Activated CD8-positive, alpha-beta memory T cell treated with anti-CD3 and anti-CD28 coated beads for 1 hour (primary cell): ENCODE results near the gene RGS11.

Experiments
- DNase-seq, 2 donors: peaks; one replicate each; pipeline ENCODE4 v3.0.0-alpha.2; 2020; ENCODE audit warnings: low read depth in 1 of 2; ENCODE audit errors: extremely low read depth in 1 of 2

Gene RGS11

DNA sequence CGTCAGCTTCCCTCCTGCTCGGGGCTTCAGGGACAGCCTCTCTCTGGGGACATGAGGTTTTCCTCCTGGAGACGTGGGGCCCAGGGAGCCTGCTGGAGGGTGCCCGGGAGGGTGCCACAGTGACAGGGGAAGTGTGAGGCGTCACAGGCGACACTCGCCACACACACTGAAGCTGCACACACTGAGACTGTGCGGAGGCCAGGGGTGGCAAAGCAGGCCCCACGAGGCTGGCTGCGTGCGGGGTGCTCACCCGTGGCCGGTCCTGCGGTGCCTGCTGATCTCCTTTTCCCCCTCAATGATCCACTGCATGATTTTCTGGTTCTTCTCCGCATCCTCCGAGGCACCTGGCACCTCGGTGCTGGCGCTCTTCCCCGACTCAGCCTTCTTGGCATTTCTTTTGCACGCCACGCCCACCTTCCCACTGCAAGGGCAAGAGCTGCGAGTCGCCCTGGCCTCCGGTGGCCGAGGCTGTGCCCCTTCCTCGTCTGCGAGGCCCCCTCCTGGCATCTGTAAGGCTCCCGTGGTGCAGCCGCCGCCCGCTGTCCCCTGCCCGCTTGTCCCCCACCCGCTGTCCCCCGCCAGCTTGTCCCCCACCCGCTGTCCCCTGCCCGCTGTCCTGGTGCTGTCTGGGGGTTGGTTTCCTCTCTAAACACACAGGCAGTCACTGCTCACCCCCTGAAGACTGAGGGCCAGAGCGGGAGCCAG, 21.2 kb upstream of the RGS11 start:
- no peak for DNase-seq

DNA sequence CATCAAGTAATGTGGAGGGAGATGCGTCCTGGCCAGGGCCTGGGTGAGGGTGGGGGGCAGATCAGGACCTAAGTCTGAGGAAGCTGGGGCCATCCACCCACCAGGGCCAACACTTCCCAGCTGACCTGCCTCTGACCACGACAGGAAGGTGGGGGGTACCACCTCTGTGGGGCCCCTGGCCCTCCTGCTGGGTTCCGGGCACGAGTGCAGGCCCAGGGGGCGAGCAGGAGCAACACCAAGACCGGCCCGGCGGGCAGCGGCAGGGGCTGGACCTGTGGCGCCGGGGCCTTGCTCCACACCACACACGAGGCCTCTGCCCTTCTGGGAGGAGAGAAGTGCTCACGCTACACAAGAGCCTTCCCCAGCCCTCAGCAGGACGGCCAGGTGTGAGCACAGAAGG, 20.5 kb upstream of the RGS11 start:
- DNase-seq, result no peak

DNA sequence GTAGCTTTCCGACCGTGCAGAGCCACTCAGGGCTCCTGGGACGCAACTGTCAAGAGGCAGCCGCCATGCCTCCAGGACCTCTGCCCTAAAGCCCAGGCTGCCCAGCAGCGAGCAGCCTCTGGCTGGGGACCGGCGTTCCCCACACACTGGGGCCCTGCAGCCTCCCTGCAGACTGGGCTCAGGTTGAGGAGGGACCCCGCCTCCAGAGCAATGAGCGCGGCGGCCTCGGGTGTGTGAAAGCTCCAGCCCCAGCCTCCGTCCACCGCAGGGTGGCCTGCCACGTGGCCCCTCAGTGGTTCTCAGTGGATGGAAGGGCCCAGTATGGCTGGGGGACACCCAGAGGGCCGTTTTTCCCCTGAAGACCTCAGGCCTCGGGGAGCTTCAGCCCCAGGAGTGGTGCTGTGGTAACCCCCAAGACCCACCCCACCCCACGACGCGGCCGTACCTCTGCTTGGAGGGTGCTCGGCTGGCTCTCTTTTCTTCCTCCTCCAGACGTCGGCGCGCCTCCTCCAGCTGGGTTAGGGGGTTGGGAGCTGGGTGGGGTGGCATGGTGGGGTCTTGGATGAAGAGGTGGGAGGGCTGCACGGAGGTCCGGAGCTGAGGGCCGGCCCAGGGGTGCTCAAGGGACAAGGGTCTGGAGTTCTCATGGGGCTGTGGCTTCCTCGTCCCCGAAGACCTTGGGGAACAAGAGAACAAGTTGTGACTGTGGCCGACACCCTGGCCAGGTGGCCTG, 17.5 kb upstream of the RGS11 start:
- DNase-seq, result no peak

DNA sequence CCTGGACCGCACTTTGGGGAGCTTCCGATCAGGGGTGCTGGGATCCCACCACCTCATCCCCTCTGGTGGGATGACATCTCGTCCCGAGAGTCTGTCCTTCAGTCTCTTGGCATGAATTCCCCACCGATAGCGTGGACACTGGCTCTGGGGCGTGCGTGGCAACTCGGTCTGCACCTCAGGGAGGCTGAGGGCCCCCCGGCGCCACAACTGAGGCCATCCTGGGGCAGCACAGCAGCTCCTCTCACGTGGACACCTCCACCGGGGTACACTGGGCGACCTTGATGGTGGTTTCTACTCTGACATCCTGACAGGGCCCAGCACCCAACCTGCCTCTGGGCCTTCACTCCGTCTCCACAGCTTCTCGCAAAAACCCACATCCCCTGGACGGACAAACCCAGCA, 15.8 kb upstream of the RGS11 start:
- DNase-seq, result no peak

DNA sequence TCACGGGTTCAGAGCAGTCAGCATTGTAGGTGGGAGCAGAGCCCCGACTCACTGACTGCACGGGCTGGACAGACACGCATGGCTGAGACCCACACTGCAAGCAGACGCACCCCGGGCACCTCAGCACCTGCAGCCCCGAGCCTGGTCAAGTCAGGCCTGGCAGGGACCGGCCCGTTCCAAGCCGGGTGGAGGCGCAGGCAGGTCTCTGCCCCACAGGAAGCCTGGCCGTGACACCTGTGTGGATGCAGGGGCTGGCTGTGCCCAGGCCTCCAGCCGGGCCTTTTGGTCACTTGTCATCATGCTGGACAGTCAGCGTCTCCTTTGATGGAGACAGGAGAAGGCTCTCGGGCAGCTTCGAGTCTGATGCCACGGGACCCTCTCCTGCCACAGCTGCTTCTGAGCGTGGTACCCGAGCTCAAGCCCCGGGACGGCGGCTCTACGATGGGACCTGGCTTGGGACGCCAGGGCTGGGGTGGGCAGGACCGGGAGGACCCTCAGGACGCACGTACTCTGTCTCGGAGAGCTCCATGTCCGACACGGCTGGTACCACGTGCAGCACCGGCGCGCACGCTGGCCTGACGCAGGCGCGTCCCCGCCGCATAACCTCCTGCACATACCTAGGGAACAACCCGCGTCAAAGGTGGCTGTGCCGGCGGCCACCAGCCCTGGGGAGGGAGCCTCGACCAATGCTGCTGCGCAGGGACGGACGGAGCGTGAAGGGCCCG, 15.1 kb upstream of the RGS11 start:
- DNase-seq, result no peak

- no peak for DNase-seq
Measured at GRCh38 chr16:290015-290680, 14.4 kb upstream of the RGS11 start.

DNA sequence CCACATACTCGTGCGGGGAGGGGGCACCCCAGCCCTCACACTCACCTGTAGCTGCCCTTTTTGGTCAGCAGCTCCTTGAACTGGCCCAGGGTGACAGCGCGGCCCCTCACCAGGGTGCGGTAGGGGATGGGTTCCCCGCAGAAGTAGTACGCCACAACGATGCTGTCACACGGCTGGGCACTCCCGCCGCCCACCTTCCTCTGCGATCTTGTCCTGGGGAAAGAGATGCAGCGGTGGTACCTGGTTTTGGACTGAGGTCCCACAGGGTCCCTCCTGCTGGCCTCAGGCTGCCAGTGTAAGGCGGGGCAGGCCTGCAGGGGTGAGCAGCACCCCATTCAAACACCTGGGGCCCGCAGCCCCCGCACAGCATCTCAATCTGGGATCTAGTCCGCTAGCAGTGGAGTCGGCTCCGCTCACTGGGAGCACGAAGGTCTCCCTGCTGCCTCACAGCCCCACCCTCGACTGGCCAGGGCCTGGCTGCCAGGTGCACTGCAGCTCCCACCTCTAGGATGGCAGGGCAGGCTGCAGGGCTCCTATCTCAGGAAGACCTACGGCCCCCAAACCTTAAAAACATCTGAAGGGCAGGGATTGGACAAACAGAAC, 13.8 kb upstream of the RGS11 start:
- no peak for DNase-seq

GRCh38 chr16:287981-288920, 12.5 kb upstream of the RGS11 start:
- DNase-seq, result no peak

- DNase-seq, result no peak
Measured at GRCh38 chr16:287298-287811, 11.6 kb upstream of the RGS11 start.

DNA sequence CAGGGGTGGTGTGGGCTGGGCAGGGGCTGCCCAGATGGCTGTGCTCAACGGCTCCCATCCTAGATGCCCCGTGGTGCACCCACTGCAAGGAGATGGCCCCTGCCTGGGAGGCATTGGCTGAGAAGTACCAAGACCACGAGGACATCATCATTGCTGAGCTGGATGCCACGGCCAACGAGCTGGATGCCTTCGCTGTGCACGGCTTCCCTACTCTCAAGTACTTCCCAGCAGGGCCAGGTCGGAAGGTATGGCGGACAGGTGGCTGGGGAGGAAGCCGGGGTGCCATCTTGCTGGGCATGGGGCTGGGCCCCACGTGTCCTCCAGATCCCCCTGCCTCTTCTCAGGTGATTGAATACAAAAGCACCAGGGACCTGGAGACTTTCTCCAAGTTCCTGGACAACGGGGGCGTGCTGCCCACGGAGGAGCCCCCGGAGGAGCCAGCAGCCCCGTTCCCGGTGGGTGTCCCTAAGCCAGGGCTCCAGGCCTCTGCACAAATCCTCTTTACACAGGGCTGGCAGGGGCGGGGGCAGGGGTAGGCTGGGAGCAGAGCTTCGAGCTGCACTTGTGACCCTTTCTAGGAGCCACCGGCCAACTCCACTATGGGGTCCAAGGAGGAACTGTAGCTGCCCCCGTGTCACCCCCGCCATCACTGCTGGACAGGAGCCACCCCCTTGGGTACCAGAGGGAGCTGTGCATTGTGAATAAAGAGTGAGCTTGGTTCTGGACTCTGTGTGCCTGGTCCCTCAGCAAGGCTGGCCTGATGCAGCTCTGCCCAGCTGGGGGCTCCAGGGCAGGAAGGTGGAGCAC, 10.9 kb upstream of the RGS11 start:
- no peak for DNase-seq

- no peak for DNase-seq
Measured at GRCh38 chr16:285146-286055, 9.7 kb upstream of the RGS11 start.

- DNase-seq, result no peak
Measured at GRCh38 chr16:284204-285120, 8.7 kb upstream of the RGS11 start.

- no peak for DNase-seq
Measured at GRCh38 chr16:283033-283805, 7.5 kb upstream of the RGS11 start, which contains the start of gene PDIA2. Gene PDIA2 (plus strand): TSS chr16:283164. CDS start chr16:283170, 6 bp downstream.

- no peak for DNase-seq
Measured at GRCh38 chr16:282491-282890, 6.7 kb upstream of the RGS11 start.

DNA sequence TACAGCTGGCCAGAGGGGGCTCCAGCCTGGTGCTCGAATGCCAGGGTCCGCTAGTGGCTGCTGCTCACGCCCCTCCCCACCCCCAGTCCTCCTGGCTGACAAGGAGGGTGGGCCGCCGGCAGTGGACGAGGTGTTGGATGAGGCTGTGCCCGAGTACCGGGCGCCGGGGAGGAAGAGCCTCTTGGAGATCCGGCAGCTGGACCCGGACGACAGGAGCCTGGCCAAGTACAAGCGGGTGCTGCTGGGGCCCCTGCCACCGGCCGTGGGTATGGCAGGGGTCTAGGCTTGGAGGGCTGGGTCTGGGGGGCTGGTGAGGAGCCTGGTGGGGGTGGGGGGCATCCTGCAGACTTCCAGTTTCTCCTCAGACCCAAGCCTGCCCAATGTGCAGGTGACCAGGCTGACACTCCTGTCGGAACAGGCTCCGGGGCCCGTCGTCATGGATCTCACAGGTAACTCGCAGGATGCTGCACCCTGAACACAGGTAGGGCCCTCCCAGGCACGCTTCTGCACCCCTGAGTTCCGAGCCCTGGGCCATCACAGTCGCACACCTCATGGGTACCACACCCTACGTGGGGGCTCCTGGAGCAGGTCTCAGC, 6.0 kb upstream of the RGS11 start:
- no peak for DNase-seq
